Activated T-cell treated with anti-CD3 and anti-CD28 coated beads for 1 hour (primary cell): ENCODE measurements around the gene GLS.
"Not testable (repeated sequence)": the region's sequence is repeated elsewhere in the genome, so short reads cannot be mapped to it uniquely, and the experiment has no call there.

Source experiments
- DNase-seq: peaks from one replicate; pipeline ENCODE4 v3.0.0-alpha.2; 2020; ENCODE audit warnings: low read depth

The GLS gene

DNA sequence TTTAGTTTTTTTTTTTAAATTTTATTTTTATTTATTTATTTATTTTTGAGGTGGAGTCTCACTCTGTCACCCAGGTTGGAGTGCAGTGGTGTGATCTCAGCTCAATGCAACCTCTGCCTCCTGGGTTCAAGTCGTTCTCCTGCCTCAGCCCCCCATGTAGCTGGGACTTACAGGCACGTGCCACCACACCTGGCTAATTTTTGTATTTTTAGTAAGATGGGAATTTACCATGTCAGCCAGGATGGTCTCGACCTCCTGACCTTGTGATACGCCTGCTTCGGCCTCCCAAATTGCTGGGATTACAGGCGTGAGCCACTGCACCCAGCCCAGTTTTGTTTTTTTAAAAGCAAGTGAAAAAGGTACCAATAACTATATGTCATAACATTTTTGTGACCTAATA lies 5.2 kb downstream of the GLS start:
- not testable (repeated sequence) for DNase-seq

DNA sequence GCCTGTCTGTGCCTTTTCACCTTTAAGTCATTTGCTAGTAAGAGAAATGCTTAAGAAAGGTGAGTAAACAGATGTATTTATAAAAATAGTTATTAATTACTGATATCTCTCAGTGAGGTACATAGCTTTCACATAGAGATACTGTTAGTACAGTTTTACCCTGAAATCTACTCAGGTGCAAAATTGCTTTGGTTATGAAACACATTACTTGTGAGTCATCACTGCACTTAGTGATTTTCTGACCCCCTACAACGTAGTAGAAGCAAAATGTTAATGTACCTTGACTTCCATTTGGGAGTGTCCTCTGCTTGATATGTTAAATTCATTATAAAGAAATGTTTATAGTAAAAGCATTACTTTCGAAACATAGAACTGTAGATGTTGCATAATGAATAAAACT lies 6.5 kb downstream of the GLS start:
- no peak for DNase-seq

DNA sequence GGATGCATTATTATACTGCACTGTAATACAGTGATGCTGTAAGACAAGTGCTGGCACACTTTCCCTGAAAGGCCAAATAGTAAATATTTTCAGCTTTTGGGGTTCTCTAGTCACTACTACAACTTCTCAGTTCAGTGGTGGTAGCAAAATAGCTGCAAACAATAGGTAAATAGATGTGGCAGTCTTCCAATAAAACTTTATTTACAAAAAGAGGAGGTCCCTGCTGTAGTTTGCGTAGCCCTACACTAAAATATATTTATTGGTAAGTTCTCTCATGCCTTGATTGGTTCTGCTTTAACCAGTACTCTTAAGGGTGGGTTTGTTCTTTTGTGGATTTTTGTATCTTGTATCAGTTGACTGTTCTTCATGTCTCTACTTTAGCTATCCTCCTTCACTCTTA lies 7.8 kb downstream of the GLS start:
- DNase-seq, result no peak

DNA sequence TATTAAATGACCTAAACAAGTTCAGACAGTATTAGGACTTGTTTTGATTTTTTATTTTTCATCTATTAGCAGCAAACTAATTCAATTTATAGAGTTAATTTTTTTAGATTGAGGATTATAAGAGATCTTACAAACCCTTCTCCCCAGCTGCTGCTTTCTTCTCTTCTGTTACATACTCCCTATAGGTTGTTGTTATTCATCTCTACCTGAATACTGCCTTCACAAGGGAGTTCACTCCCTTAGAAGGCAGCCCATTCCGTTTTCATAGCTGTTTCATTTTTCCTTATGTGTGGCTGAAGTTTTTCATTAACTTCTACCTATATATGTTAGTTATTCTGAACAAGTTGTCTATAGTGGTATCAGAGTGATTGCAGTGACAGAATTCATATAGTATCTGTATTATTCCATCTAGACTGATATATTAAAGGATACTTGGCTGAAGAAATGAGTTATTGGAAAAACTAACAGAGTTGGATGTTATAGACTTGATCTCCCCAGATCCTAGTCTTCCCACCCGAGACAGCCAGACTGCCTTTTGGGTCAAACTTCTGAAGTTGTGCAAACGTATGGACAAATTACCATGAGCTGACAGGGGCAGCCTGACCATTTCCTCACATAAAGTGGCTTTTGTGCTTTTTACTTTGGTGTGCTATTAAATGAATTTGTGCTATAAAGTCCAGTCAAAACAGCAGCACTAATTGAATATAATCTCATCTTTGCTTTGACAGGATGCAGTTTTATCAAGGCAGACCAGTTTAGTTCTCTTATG lies 8.7 kb downstream of the GLS start:
- DNase-seq, result no peak

DNA sequence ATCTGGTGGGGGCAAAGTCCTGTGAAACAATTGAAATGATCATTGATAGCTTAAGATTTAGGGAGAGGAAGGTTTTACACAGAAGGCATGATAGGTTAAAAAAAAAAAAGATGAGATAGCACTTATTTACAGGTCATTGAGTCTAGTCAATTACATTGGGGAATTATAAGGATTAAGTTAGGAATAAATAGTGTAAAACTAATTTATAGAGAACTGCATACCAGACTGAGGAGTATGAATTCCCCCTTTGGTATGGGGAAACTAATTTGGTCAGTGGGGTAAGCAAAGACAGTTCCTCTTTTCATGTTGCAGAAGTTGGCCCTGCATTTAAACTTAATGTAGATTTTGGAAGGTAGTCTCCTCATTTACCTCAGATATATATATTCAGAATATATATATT lies 10.8 kb downstream of the GLS start:
- no peak for DNase-seq

DNA sequence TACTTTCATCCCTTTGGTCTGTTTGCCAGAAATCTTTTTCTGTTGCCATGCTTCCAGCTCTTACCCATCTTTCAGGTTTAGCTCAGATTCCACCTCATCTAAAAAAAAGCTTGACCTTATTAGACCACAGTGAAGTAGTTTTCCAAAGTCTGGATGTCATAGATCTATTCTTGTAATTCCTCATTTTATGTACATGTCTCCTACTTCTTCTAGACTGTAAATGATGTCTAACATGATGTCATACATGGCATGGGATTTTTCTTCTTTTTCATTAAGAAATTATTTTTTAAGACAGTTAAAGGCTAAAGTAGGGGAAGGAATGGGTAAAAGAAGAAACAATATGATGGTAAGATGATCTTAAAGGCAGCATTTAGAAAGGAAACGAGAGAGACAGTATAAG lies 11.3 kb downstream of the GLS start:
- no peak for DNase-seq

DNA sequence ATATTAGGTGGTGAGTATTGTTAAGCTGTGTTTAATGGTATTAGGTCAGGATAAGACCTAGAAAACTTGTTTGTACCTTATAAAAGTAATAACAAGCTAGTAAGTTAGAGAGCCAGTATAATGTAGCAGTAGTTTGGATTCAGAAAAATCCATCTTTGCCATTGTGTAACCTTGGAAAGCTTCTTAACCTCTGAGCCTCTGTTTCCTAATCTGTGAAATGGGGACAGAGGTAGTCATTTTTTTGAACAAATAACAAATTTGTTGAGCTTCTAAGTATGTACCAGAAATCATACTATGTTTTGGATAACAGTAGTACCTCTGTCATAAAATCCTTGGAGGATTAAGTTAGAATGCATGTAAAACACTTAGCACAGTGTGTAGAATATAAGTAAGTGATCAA lies 12.5 kb downstream of the GLS start:
- DNase-seq, result no peak

DNA sequence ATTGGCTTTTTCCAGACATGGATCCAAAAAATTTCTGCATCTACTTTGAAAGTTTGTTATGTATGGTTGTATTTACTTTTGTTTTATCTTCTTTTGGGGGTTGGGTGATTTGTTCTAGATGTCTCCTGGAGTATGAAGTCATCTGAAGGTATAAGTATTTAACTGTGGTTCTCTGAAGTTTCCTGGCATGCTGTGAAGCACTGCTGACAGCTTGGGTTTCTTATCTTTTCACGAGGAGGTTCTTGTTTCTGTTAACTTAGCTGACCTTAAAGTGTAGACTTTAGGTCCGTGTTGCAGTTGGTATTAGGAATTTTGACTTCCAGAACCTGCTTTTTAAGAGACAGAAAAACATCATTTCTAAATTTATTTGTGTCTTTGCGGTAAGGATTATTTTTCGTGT lies 15.9 kb downstream of the GLS start:
- no peak for DNase-seq

DNA sequence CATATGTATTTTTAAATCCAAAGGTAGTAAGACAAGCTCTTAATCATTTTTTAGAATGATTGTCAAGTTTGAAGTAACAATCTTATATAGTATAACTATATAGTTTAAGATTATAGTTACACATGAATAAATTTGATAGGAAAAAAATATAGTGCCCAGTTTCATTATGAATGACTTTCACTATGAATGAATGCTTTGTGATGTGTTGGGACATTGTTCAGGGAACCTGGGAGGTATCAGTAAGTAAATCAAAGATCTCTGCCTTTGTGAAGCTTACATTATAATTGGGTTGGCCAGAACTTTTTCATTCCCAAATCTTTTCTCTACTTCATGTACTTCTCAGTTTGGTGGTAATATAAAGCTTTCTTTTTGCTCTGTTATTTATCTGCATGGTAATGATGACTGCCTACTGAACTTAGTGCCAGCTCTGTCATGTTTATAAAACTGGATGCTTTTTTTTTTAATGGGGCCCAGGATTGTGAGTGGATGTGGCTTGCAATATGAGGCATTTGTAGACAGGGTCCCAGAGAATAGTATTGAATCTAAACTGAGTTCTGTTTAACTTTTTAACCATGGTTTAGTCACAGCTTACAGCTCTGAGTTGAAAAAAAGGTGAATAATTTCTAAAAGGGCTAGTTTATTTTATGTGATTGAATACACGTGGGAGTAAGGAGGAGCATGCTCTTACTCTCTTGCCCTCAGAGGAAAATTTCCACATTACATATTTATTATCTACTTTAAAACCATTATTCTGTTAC lies 23.3 kb downstream of the GLS start:
- no peak for DNase-seq

DNA sequence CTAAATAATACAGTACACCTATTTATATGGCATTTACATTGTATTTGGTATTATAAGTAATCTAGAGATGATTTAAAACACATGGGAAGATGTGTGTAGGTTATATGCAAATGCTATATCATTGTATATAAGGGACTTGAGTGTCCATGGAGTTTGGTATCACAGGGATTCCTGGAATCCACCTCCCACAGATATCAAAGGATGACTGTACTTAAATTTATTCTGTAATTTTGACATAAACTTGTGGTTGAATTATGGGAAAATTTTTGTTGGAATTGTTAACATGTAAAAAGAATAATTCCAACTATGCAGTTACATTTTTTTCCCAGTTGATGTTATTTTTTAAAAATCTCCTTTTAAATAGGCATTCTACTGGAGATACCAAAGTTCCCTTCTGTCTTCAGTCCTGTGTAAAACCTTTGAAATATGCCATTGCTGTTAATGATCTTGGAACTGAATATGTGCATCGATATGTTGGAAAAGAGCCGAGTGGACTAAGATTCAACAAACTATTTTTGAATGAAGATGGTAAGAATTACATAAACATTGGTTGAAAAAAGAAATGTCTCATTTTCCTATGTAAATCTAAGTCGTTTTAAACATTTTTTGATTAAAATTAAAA lies 24.1 kb downstream of the GLS start:
- no peak for DNase-seq

DNA sequence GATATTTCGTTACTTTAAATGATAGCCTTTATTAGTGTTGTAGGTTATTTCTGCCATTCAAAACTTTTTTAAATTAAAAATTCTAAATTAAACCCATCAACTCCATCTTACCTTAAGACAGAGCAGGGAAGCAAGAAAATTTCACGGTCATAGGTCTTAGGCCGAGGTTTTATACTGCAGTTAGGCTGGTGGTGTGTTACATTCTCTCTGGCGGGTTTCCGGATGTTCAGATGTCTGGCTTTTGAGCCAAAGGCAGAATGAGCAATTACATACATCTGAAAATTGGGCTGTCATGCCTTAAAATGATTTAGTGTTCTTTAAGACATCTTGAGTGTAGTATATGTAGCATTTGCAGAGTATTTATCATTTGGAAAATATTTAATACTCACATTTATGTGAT lies 27.9 kb downstream of the GLS start:
- no peak for DNase-seq

DNA sequence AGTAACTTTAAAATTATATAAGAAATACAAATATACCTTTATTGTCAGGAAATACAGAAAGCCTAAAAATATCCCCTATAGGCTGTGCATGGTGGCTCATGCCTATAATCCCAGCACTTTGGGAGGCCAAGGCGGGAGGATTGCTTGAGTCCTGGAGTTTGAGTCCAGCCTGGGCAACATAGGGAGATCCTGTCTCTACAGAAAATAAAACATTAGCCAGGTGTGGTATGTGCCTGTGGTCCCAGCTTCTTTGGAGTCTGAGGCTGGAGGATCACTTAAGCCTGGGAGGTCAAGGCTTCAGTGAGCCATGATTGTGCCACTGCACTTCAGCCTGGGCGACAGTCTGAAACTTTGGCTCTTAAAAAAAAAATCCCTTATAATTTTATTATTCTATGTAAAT lies 29.1 kb downstream of the GLS start:
- DNase-seq, result no peak

DNA sequence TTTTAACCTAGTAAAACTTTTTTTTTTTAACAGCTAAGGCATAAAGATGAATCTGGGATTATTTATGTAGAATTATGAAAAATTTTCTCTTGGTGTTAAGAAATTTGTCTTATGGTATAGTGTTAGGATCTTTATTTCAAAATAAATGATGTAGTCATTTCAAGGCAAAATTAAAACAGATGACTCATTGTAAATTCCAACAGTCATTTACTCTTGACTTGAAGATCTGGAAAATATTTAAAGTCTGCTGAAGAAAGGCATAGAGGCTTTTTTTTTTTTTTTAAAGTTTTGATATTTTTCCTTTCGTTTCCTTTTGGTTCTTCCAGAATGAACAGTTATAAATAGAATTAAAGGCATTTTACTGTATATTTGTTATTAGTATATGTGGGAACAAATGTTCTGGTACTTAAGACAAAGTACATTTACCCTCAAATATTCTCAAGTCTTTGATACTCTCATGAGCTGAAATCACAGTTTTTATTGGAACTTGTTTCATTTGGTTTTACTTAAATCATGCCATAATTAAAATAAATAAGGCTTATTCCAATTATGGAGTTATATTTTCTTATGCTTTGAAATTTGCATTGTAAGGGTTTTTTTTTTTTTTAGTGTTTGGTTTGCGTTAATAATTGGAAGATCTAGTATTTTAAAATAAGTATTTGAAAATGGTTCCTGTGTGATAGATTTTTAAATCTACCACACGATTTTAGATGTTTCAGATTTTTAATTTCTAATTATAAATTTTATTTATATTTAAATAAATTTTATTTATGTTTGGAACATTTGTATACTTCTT lies 29.9 kb downstream of the GLS start:
- DNase-seq, result no peak

DNA sequence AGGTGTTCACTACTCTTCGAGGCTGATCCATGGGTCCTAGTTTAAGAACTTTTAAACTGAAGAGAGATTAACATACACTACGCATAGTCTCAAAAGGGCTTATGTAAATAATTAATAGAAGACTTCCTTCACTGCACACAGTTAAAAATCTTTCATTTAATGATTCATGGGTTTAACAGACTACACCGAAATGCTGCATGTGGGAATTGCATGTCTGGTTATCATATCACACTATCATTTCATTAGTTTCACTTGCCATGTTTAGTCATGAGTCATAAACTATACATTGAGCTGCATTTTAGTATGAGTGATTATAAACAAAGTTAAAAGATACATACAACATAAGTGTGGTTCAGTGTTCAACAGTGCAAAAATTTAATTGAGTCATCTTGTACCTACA lies 31.2 kb downstream of the GLS start:
- DNase-seq, result no peak

DNA sequence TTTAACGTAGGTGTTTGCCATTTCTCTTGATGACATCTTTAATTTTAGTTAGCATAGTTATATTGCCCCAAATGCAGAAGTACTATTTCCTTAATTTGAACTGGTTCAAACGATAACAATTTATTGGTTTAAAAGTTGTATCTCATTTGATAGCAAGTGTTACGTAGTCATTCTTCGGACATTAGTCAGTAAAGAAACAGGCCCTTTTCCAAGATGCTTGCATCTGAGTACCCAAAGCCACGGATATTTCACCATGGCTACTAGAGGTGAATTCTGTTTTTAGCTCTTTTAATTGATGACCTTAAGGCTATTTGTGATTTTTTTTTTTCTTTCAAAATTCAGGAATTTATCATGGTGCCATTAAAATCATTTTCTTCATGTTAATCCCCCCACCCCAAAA lies 32.1 kb downstream of the GLS start:
- no peak for DNase-seq

DNA sequence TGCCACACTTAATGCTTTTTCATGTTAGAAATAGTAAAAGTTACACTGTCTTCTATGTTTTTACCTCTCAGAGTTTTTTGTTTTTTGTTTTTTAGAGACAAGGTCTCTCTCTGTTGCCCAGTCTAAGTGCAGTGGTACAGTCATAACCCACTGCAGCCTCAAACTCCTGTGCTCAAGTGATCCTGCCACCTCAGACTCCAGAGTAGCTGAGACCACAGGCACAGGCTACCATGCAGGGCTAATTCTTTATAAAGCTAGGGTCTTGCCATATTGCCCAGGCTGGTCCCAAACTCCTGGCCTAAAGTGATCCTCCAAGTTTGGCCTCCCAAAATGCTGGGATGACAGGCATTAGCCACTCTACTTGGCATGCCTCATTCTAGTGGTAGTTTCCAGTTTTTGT lies 33.1 kb downstream of the GLS start:
- DNase-seq, result no peak

DNA sequence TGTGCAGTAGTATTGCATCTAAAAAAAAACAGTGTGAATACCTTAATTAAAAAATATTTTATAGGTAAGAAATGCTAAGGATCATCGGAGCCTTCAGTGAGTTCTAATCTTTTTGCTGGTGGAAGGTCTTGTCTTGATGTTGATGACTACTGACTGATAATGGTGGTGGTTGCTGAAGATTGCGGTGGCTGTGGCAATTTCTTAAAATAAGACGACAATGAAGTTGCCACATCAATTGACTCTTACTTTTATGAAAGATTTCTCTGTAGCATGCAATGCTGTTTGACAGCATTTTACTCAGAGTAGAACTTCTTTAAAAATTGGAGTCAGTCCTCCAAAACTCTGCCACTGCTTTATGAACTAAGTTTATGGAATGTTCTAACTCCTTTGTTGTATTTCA lies 36.2 kb downstream of the GLS start:
- DNase-seq, result no peak

DNA sequence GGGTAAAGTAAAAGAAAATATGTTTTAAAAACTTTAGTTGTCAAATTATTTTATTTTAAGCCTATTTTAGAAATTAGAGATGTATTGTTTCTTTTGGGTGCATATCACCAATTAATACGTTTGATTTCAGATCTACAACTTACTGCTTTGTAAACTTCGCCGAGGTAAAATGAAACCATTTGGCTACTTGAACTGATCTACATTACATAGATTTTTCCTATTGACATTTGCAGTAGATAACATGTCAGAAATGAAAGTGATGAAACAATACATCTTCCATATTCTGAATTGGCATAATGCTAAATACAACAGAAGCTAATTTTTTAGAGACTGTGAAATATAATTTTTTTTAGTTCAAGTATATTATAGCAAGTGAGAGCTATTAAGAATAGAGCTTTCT lies 39.5 kb downstream of the GLS start:
- DNase-seq, result no peak

DNA sequence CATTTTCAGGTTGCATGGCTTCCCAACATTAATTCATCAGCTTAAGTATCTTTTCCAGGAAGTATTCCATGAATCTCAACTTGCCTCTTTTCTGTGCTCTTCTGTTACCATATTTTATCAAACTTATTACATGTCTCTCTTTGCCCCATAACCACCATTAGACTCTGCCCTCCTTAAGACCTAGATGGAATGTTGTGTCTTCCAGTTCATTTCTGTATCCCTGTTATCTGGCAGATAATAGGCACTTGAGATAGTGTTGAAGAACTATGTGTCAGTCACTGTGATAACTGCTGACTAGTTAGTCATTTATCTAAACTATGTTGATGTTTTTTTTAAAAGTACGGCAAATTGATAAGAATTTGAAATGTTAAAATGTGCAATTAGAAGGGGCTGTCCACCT lies 41.8 kb downstream of the GLS start:
- no peak for DNase-seq

DNA sequence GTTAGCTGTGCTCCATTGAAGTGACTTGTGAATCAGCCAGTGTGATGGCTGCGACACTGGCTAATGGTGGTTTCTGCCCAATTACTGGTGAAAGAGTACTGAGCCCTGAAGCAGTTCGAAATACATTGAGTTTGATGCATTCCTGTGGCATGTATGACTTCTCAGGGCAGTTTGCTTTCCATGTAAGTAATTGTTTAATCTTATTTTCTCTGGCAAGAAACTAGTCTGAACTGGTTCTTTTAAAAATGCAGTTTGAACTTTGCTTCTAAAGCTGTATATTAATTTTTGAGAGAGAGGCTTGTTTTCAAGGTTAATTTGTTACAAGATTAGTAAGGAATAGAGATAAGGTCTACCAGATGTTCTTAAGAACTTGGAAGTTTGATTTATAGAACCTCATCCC lies 46.7 kb downstream of the GLS start:
- DNase-seq, result no peak

DNA sequence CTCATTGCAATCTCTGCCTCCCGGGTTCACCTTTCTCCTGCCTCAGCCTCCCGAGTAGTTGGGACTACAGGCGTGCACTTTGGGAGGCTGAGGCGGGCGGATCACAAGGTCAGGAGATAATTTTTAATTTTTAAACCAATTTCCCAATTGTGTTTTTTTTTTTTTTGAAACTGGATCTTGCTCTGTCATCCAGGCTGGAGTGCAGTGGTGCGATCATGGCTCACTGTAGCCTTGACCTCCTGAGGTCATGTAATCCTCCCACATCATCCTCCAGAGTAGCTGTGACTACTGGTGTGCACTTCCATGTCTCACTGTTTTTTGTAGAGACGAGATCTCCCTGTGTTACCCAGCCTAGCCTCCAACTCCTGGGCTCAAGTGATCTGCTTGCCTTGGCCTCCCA lies 49.3 kb downstream of the GLS start:
- DNase-seq, result no peak

DNA sequence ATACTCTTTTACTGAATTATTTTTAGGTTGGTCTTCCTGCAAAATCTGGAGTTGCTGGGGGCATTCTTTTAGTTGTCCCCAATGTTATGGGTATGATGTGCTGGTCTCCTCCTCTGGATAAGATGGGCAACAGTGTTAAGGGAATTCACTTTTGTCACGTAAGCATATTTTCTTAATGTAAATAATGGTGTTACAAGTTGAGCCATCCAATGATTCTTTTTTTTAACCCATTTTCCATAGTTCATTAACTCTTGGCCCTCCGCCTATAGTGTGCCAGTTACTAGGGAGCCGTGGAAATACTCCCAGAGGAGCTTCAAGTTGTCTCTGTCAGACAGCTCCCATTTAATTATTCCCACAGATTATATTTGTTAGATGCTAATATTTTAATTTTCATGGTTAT lies 49.8 kb downstream of the GLS start:
- no peak for DNase-seq

DNA sequence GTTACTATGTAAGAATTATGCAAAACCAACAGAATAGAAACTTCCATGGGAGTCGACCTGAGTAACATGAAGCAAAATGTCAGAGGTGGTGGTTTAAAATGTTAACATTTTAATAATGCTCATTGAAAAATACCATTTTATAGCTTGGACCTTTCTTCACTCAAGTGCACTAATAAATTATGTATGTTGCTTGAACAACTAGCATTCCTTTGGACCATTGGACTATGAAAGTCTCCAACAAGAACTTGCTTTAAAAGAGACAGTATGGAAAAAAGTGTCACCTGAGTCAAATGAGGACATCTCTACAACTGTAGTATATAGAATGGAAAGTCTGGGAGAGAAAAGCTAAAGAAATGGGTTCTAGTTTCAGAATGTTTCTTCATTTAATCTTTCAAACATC lies 51.9 kb downstream of the GLS start:
- DNase-seq, result no peak
